ENCODE data around the gene PTPRN2. TPM values are rescaled to one million over a fixed set of nuclear protein-coding genes. Genes with fewer than 3 reads are reported as not detected.
"Not testable (repeated sequence)": the region's sequence is repeated elsewhere in the genome, so short reads cannot be mapped to it uniquely, and the experiment has no call there.

PTPRN2 gene
- total RNA-seq, 1 donor from 2014 or later: 11.4 TPM

DNA sequence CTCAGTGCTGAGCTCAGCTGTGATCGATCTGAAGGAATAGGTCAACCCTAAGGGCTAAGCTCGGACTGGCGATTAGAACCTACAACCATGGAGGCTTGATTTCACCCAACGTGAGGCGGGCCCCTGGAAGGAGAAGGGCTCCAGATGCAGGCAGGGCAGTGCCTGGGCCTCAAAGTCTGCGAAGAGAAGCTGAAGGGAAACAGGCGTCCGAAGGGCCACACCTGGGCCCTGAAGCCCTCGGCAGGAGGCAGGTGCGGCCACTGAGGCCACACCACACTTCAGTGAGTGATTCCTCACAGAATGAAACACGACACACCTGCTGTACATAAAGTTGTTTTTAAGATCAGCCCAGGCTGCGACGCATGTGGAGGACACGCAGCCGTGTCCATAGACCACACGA is 198.7 kb downstream of the PTPRN2 start:
- H3K4me1 Mint-ChIP-seq (ENCODE audit: low read depth): no peaks in the 10 kb centered on the region
- peaks cover 17% of the 10 kb centered on the region for H3K27me3 Mint-ChIP-seq
- no peak for TF ChIP-seq CTCF (IDR thresholded peaks at IDR 0.05; ENCODE audit: unreplicated experiment)
- no peak for DNase-seq (ENCODE audit: low spot score, unreplicated experiment)
- H3K27ac Mint-ChIP-seq: no peak overlapping the region
- H3K36me3 Mint-ChIP-seq (ENCODE audit: insufficient read depth): no peaks in the 10 kb centered on the region
- H3K9me3 Mint-ChIP-seq (ENCODE audit: low read depth): no peaks in the 10 kb centered on the region
- H3K4me3 Mint-ChIP-seq (ENCODE audit: low read depth): no peak overlapping the region

DNA sequence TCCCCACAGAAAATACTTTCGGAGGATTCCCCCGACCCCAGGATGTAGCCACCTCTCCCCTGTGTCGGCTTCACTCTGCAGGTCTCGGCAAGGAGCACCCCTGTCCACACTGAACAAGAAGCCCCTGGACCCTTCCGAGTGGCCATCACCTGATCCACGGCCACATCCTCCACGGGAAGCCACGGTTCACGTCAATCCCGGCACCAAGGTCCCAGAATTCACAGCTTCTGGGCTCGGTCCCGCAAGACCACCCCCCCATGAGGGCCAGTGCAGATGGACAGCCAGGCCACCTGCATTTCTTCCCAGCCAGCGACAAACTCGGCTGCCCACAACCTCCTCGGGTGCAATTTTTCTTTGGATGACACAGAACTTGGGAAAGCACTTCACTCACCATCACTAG is 199.6 kb downstream of the PTPRN2 start:
- no peaks in the 10 kb centered on the region for H3K36me3 Mint-ChIP-seq (ENCODE audit: insufficient read depth)
- H3K4me1 Mint-ChIP-seq (ENCODE audit: low read depth): no peaks in the 10 kb centered on the region
- DNase-seq (ENCODE audit: low spot score, unreplicated experiment): no peak
- peaks cover 18% of the 10 kb centered on the region for H3K27me3 Mint-ChIP-seq
- H3K4me3 Mint-ChIP-seq (ENCODE audit: low read depth): no peak overlapping the region
- no peak for TF ChIP-seq CTCF (IDR thresholded peaks at IDR 0.05; ENCODE audit: unreplicated experiment)
- no peak overlapping the region for H3K27ac Mint-ChIP-seq
- H3K9me3 Mint-ChIP-seq (ENCODE audit: low read depth): no peaks in the 10 kb centered on the region

- H3K27me3 Mint-ChIP-seq: peaks cover 19% of the 10 kb centered on the region
- no peak for TF ChIP-seq CTCF (IDR thresholded peaks at IDR 0.05; ENCODE audit: unreplicated experiment)
These were observed 200.1 kb downstream of the PTPRN2 start for GRCh38 chr7:158387546-158387891.

GRCh38 chr7:158386866-158387545 is 200.6 kb downstream of the PTPRN2 start:
- Mint-ChIP-seq H3K4me3 (ENCODE audit: low read depth) (no peak overlapping the region), H3K36me3 (ENCODE audit: insufficient read depth) (no peaks in the 10 kb centered on the region), H3K9me3 (ENCODE audit: low read depth) (peaks cover 3% of the 10 kb centered on the region), H3K27ac (no peak overlapping the region), H3K27me3 (peaks cover 22% of the 10 kb centered on the region), H3K4me1 (ENCODE audit: low read depth) (no peaks in the 10 kb centered on the region)
- DNase-seq (ENCODE audit: low spot score, unreplicated experiment): no peak
- no peak for TF ChIP-seq CTCF (IDR thresholded peaks at IDR 0.05; ENCODE audit: unreplicated experiment)

More at GRCh38 chr7:158387546-158387891, 200.1 kb downstream of the PTPRN2 start:
- Mint-ChIP-seq H3K4me3 (ENCODE audit: low read depth) (no peak overlapping the region), H3K9me3 (ENCODE audit: low read depth) (no peaks in the 10 kb centered on the region), H3K36me3 (ENCODE audit: insufficient read depth) (no peaks in the 10 kb centered on the region), H3K4me1 (ENCODE audit: low read depth) (no peaks in the 10 kb centered on the region), H3K27ac (no peak overlapping the region)
- no peak for DNase-seq (ENCODE audit: low spot score, unreplicated experiment)

DNA sequence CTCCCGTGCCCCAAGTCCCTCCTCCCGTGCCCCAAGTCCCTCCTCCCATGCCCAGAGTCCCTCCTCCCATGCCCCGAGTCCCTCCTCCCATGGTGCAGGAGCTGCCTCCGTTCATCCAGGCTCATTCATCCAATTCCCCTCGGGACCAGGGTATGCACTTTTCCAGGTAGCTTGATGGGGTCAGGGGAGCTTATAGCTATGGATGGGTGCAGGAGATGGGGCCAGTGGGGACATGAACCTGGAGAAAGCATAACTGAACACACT is 201.3 kb downstream of the PTPRN2 start:
- no peak for DNase-seq (ENCODE audit: low spot score, unreplicated experiment)
- H3K27ac Mint-ChIP-seq: no peak overlapping the region
- peaks cover 4% of the 10 kb centered on the region for H3K9me3 Mint-ChIP-seq (ENCODE audit: low read depth)
- H3K4me3 Mint-ChIP-seq (ENCODE audit: low read depth): no peak overlapping the region
- H3K36me3 Mint-ChIP-seq (ENCODE audit: insufficient read depth): no peaks in the 10 kb centered on the region
- peaks cover 22% of the 10 kb centered on the region for H3K27me3 Mint-ChIP-seq
- TF ChIP-seq CTCF (IDR thresholded peaks at IDR 0.05; ENCODE audit: unreplicated experiment): no peak
- no peaks in the 10 kb centered on the region for H3K4me1 Mint-ChIP-seq (ENCODE audit: low read depth)

DNA sequence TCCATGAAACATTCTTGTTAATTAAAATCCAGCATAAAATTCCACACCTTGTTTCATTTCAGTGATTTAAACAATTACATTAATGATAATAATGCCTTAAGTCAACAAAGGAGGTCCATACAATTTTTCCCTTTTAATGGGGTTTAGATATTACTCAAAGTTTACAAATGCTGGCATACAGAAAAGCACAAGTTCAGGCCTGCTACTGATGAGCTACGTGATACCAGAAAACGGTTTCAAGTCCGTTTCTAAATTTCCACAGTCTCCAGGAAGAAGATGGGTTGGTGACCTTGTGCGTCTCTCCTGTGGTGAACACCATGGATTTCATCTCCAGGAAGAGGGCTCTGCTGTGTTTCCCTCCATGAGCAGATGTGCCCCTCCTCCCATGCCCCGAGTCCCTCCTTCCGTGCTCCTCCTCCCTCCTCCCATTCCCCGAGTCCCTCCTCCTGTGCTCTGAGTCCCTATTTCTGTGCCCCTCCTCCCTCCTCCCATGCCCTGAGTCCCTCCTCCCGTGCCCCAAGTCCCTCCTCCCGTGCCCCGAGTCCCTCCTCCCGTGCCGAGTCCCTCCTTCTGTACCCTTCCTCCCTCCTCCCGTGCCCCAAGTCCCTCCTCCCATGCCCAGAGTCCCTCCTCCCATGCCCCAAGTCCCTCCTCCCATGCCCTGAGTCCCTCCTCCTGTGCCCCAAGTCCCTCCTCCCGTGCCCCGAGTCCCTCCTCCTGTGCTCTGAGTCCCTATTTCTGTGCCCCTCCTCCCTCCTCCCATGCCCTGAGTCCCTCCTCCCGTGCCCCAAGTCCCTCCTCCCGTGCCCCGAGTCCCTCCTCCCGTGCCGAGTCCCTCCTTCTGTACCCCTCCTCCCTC is 201.9 kb downstream of the PTPRN2 start:
- peaks cover 22% of the 10 kb centered on the region for H3K27me3 Mint-ChIP-seq
- not testable (repeated sequence) for H3K36me3 Mint-ChIP-seq (ENCODE audit: insufficient read depth); H3K4me3 Mint-ChIP-seq (ENCODE audit: low read depth); DNase-seq (ENCODE audit: low spot score, unreplicated experiment); H3K9me3 Mint-ChIP-seq (ENCODE audit: low read depth); H3K4me1 Mint-ChIP-seq (ENCODE audit: low read depth); H3K27ac Mint-ChIP-seq
